ENCODE measurements around the gene GRK3.

GRCh38 chr22:25777411-25777810, 212.9 kb downstream of the GRK3 start:
- TF ChIP-seq CTCF (conservative IDR thresholded peaks at IDR 0.05 in 1 of 2, IDR thresholded peaks at IDR 0.05 in 1 of 2; ENCODE audit: extremely low read depth in 1 of 2, insufficient read depth in 1 of 2, low read depth in 1 of 2, low read length in 2 of 2) (no peak), EZH2 (IDR thresholded peaks at IDR 0.05; ENCODE audit: borderline replicate concordance, low read length) (no peak)

All from mammary epithelial cell (primary cell).